Neural cell (in vitro differentiated cells): ENCODE results near the gene ATP2B1. TPM values are rescaled to one million over a fixed set of nuclear protein-coding genes. Genes with fewer than 3 reads are reported as not detected.

ENCODE experiments used
- H2AFZ ChIP-seq: fragments of 200-600, 300-800 bp; sonication (generic), shearing (Covaris generic); 2 replicates; pipeline ENCODE4 v1.6.0; 2014; ENCODE audit warnings: low read depth, mild to moderate bottlenecking, antibody characterized with exemption, low read length, moderate library complexity
- H3F3A ChIP-seq: fragments of 200-600 bp; shearing (Covaris generic); 2 replicates; pipeline ENCODE4 v1.6.1; 2016; ENCODE audit warnings: mild to moderate bottlenecking, moderate library complexity, mixed read lengths, antibody characterized with exemption, low read length; ENCODE audit not compliant: insufficient read depth, poor library complexity, severe bottlenecking
- H3K27ac ChIP-seq: fragments of 200-600, 300-800 bp; sonication (generic), shearing (Covaris generic); 2 replicates; pipeline ENCODE4 v1.5.1; 2014; ENCODE audit warnings: mild to moderate bottlenecking, low read length, moderate library complexity
- H3K27me3 ChIP-seq: fragments of 300-800, 200-600 bp; sonication (generic), shearing (Covaris generic); 2 replicates; pipeline ENCODE4 v1.6.0; 2014; ENCODE audit warnings: mild to moderate bottlenecking, low read depth, low read length, moderate library complexity; ENCODE audit not compliant: insufficient read depth
- H3K36me3 ChIP-seq: fragments of 300-800, 200-600 bp; sonication (generic), shearing (Covaris generic); 2 replicates; pipeline ENCODE4 v1.5.1; 2014; ENCODE audit warnings: mild to moderate bottlenecking, antibody characterized with exemption, low read length, moderate library complexity; ENCODE audit not compliant: insufficient read depth
- H3K4me2 ChIP-seq: fragments of 300-800, 200-600 bp; sonication (generic), shearing (Covaris generic); 2 replicates; pipeline ENCODE4 v1.6.0; 2014; ENCODE audit warnings: mild to moderate bottlenecking, low read length
- H3K4me3 ChIP-seq: fragments of 300-800, 200-600 bp; sonication (generic), shearing (Covaris generic); 2 replicates; pipeline ENCODE4 v1.5.1; 2014; ENCODE audit warnings: mild to moderate bottlenecking, low read length, moderate library complexity
- H3K79me2 ChIP-seq: fragments of 200-600 bp; shearing (Covaris generic); replicated peaks from 2 replicates; pipeline ENCODE4 v1.6.0; 2014; ENCODE audit warnings: mild to moderate bottlenecking, low read length, moderate library complexity; ENCODE audit not compliant: insufficient read depth
- H3K9ac ChIP-seq: fragments of 300-800, 200-600 bp; sonication (generic), shearing (Covaris generic); 2 replicates; pipeline ENCODE4 v1.6.1; 2016; ENCODE audit warnings: mild to moderate bottlenecking, low read length, mixed read lengths
- H3K9me2 ChIP-seq: fragments of 200-600 bp; shearing (Covaris generic); 2 replicates; pipeline ENCODE4 v1.6.1; 2016; ENCODE audit warnings: mild to moderate bottlenecking, low read length, mixed read lengths; ENCODE audit not compliant: insufficient read depth
- H3K9me3 ChIP-seq: fragments of 200-600, 300-800 bp; sonication (generic), shearing (Covaris generic); 2 replicates; pipeline ENCODE4 v1.6.1; 2016; ENCODE audit warnings: mild to moderate bottlenecking, mixed run types, low read length, moderate library complexity, mixed read lengths
- H4K20me1 ChIP-seq: fragments of 200-600 bp; shearing (Covaris generic); 2 replicates; pipeline ENCODE4 v1.6.1; 2016; ENCODE audit warnings: mild to moderate bottlenecking, mixed run types; ENCODE audit not compliant: insufficient read depth
- EP300 ChIP-seq: fragments of 450-650 bp; conservative IDR thresholded peaks from 2 replicates; pipeline ENCODE4 v1.6.1; 2014; ENCODE audit warnings: antibody characterized with exemption, mild to moderate bottlenecking, moderate library complexity; ENCODE audit not compliant: poor library complexity, severe bottlenecking
- EZH2 ChIP-seq: fragments of 200-600, 300-800 bp; shearing (Covaris generic), sonication (generic); IDR thresholded peaks from 2 replicates; pipeline ENCODE4 v1.6.1; 2014; ENCODE audit warnings: antibody characterized with exemption, low read length, borderline replicate concordance, mild to moderate bottlenecking; ENCODE audit not compliant: insufficient read depth, poor library complexity, severe bottlenecking
- MXI1 ChIP-seq: fragments of 450-650 bp; conservative IDR thresholded peaks from 2 replicates; pipeline ENCODE4 v1.6.1; 2014; ENCODE audit warnings: antibody characterized with exemption, mild to moderate bottlenecking; ENCODE audit not compliant: poor library complexity, severe bottlenecking
- POLR2AphosphoS5 ChIP-seq: IDR thresholded peaks from 2 replicates; pipeline ENCODE4 v1.6.1; 2012
- RAD21 ChIP-seq: fragments of 450-650 bp; conservative IDR thresholded peaks from 2 replicates; pipeline ENCODE4 v1.6.1; 2014; ENCODE audit warnings: antibody characterized with exemption, mild to moderate bottlenecking, moderate library complexity
- REST ChIP-seq: IDR thresholded peaks from 2 replicates; pipeline ENCODE4 v1.6.1; 2012; ENCODE audit warnings: borderline replicate concordance
- SMC3 ChIP-seq: fragments of 450-650 bp; conservative IDR thresholded peaks from 2 replicates; pipeline ENCODE4 v1.6.1; 2014; ENCODE audit warnings: antibody characterized with exemption, mild to moderate bottlenecking, moderate library complexity; ENCODE audit not compliant: poor library complexity
- TAF1 ChIP-seq: IDR thresholded peaks from 2 replicates; pipeline ENCODE4 v1.6.1; 2012; ENCODE audit warnings: low read depth
- polyA plus RNA-seq: library from polyadenylated mRNA; depleted of rRNA; stranded (reverse); fragments of >200 nt; gene quantifications from 2 replicates; pipeline ENCODE4 v1.2.3, GENCODE V29; 2014
- TF ChIP-seq, protein P1 (sequence below): fragments of 450-650 bp; IDR thresholded peaks from 2 replicates; pipeline ENCODE4 v1.5.1; 2014; ENCODE audit warnings: antibody characterized with exemption, mild to moderate bottlenecking, moderate library complexity; ENCODE audit not compliant: poor library complexity, severe bottlenecking

Gene ATP2B1
- polyA plus RNA-seq, 1 donor from 2014 or later, result 139 TPM

DNA sequence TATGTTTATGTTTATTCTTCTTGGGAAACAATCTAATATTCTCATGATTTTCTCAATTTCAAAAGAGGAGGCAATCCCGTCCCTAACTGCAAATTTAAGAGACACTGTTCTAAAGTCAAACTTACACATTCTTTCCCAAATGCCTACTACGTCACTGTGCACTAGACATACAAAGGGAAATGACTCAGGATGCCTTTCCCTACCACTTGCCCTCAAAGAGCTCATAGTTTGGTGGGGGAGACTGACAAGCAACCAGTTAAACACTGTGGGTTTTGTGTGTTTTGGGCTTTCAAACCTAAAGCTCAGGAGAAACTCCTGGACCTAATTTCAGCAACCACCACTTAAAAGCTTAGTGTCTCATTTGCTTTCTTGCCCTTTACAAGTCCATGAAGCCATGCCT lies 58.4 kb downstream of the ATP2B1 start:
- no peaks in the 10 kb centered on the region for H3K79me2 ChIP-seq

GRCh38 chr12:89649820-89650219 lies 58.8 kb downstream of the ATP2B1 start:
- H4K20me1 ChIP-seq, result no peaks in the 10 kb centered on the region
- no peaks in the 10 kb centered on the region for H3K9me2 ChIP-seq
- H3K9ac ChIP-seq, result no peak overlapping the region
- no peak overlapping the region for H2AFZ ChIP-seq
- H3K79me2 ChIP-seq, result no peaks in the 10 kb centered on the region
- H3K4me2 ChIP-seq, result no peak overlapping the region
- H3K36me3 ChIP-seq, result peaks cover 4% of the 10 kb centered on the region
- H3K9me3 ChIP-seq, result no peaks in the 10 kb centered on the region
- no peaks in the 10 kb centered on the region for H3K27me3 ChIP-seq
- no peak overlapping the region for H3K27ac ChIP-seq
- H3F3A ChIP-seq, result no peaks in the 10 kb centered on the region
- no peak for TF ChIP-seq EP300
- TF ChIP-seq POLR2AphosphoS5, result no peak
- no peak overlapping the region for H3K4me3 ChIP-seq

More for the DNA sequence above, 58.4 kb downstream of the ATP2B1 start:
- H3K4me2 ChIP-seq, result no peak overlapping the region
- TF ChIP-seq, protein P1, sequence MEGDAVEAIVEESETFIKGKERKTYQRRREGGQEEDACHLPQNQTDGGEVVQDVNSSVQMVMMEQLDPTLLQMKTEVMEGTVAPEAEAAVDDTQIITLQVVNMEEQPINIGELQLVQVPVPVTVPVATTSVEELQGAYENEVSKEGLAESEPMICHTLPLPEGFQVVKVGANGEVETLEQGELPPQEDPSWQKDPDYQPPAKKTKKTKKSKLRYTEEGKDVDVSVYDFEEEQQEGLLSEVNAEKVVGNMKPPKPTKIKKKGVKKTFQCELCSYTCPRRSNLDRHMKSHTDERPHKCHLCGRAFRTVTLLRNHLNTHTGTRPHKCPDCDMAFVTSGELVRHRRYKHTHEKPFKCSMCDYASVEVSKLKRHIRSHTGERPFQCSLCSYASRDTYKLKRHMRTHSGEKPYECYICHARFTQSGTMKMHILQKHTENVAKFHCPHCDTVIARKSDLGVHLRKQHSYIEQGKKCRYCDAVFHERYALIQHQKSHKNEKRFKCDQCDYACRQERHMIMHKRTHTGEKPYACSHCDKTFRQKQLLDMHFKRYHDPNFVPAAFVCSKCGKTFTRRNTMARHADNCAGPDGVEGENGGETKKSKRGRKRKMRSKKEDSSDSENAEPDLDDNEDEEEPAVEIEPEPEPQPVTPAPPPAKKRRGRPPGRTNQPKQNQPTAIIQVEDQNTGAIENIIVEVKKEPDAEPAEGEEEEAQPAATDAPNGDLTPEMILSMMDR, result no peak
- TF ChIP-seq REST (no peak), POLR2AphosphoS5 (no peak), TAF1 (no peak), SMC3 (no peak), EP300 (no peak), EZH2 (no peak), RAD21 (no peak), MXI1 (no peak)
- no peaks in the 10 kb centered on the region for H3F3A ChIP-seq
- H3K9me2 ChIP-seq, result no peaks in the 10 kb centered on the region
- no peak overlapping the region for H3K27ac ChIP-seq
- peaks cover 4% of the 10 kb centered on the region for H3K36me3 ChIP-seq
- no peaks in the 10 kb centered on the region for H4K20me1 ChIP-seq
- H3K9ac ChIP-seq, result no peak overlapping the region
- H3K9me3 ChIP-seq, result no peaks in the 10 kb centered on the region
- H3K27me3 ChIP-seq, result no peaks in the 10 kb centered on the region
- H2AFZ ChIP-seq, result no peak overlapping the region
- no peak overlapping the region for H3K4me3 ChIP-seq

- Histone ChIP-seq H3K4me2 (no peak overlapping the region), H4K20me1 (no peaks in the 10 kb centered on the region), H3K4me3 (no peak overlapping the region), H3F3A (no peaks in the 10 kb centered on the region), H3K9ac (no peak overlapping the region), H3K27ac (no peak overlapping the region), H3K9me2 (no peaks in the 10 kb centered on the region), H2AFZ (no peak overlapping the region), H3K79me2 (no peaks in the 10 kb centered on the region), H3K9me3 (no peaks in the 10 kb centered on the region), H3K27me3 (no peaks in the 10 kb centered on the region), H3K36me3 (peaks cover 4% of the 10 kb centered on the region)
- TF ChIP-seq EP300 (no peak), SMC3 (no peak), RAD21 (no peak), REST (no peak), TAF1 (no peak), EZH2 (no peak), POLR2AphosphoS5 (no peak), MXI1 (no peak)
- TF ChIP-seq, protein P1, result no peak
These were observed 59.5 kb downstream of the ATP2B1 start for GRCh38 chr12:89649139-89649538.
